Measurements from ENCODE around the gene EBI3. TPM values are rescaled to one million over a fixed set of nuclear protein-coding genes. Genes with fewer than 3 reads are reported as not detected.

The EBI3 gene
- total and polyA plus RNA-seq, 4 experiments from 2014 or later, result 0.26 TPM; not detected in 3

DNA sequence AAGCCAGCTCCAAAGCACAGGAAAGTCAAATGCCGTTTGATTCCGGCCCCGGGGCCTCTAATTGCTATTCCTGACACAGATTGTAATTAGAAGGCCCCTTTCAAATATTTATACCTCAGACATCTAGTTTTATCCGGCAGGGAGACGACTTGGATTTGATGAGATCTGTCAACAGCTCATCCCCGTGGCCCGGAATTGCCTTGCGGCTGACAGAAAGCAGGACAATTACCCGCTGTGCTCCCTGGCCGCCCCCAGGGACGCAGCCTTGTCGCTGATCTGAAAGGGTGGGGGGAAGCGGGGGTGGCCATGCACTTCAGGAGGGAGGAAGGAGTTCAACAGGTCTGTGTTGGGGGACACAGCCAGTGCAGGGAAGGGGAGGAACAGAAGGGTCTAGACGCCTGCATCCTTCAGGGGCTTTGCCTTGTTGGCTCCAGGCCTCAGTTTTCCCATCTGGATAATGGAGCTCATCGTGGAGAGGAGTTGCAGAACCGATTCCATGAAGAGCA lies 47.9 kb downstream of the EBI3 start:
- Histone ChIP-seq H3K4me1 (ENCODE audit: insufficient read depth, low read length) (no peaks in the 10 kb centered on the region), H3K4me3 (ENCODE audit: low read length in 2 of 2) (no peak overlapping the region), H3K27me3 (ENCODE audit: insufficient read depth, low read length) (peaks cover 3% of the 10 kb centered on the region), H3K9me3 (ENCODE audit: control insufficient read depth in 1 of 2, low read length in 2 of 2) (no peaks in the 10 kb centered on the region), H3K36me3 (ENCODE audit: insufficient read depth, low read length) (no peaks in the 10 kb centered on the region), H3K27ac (ENCODE audit: low read depth, low read length) (no peak overlapping the region)
- ChIA-PET POLR2A (ENCODE audit: partially characterized antibody) (interaction anchor here (1.2 kb wide), 1 partner anchor 65 kb away, joined by 4 read pairs; the partner anchor contains the start of gene MPND), CTCF (ENCODE audit: partially characterized antibody) (interaction anchor here (0.7 to 1.0 kb wide), 2 partner anchors 10 to 725 kb away, joined by 3 to 5 read pairs; no protein-coding TSS in a partner anchor)
- Mint-ChIP-seq H3K36me3 (no peaks in the 10 kb centered on the region), H3K27me3 (peaks cover 10 to 21% of the 10 kb centered on the region in 2 donors), H3K4me1 (no peaks in the 10 kb centered on the region), H3K27ac (no peak overlapping the region), H3K9me3 (no peaks in the 10 kb centered on the region), H3K4me3 (no peak overlapping the region)
- no peak for DNase-seq
- intact Hi-C loops (cut with micrococcal nuclease), result no loop called here

DNA sequence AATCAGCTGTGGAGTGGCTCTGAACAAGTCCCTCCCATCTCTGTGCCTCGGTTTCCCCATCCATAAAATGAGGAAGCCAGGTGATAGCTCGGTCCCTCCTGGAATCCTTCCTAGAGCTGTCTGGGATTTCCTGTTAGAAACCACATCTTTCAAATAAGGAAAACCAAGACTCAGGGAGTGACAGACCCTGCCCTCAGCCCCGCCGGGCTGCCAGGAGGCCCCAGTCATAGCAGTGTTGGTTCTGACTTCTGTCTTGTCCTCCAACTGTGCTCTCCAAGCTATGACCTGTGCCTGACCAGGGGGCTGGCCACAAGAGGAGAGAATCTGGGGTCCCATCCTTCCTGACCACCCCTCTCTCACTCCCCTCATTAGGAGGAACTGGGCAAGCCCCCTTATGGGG lies 48.7 kb downstream of the EBI3 start:
- no peaks in the 10 kb centered on the region for H3K4me1 Mint-ChIP-seq
- H3K27ac ChIP-seq (ENCODE audit: low read depth, low read length), result no peak overlapping the region
- H3K9me3 Mint-ChIP-seq, result no peaks in the 10 kb centered on the region
- H3K9me3 ChIP-seq (ENCODE audit: control insufficient read depth in 1 of 2, low read length in 2 of 2), result no peaks in the 10 kb centered on the region
- intact Hi-C loops (cut with micrococcal nuclease), result no loop called here
- H3K4me3 ChIP-seq (ENCODE audit: low read length in 2 of 2), result no peak overlapping the region
- no peaks in the 10 kb centered on the region for H3K4me1 ChIP-seq (ENCODE audit: insufficient read depth, low read length)
- peaks cover 13 to 23% of the 10 kb centered on the region in 2 donors for H3K27me3 Mint-ChIP-seq
- no peak for DNase-seq
- peak overlapping the region in 1 of 8 donors; percentile 61 for H3K4me3 Mint-ChIP-seq
- peaks cover 3% of the 10 kb centered on the region for H3K27me3 ChIP-seq (ENCODE audit: insufficient read depth, low read length)
- no peaks in the 10 kb centered on the region for H3K36me3 ChIP-seq (ENCODE audit: insufficient read depth, low read length)
- ChIA-PET POLR2A (ENCODE audit: partially characterized antibody) (interaction anchor here (1.2 kb wide), 1 partner anchor 65 kb away, joined by 4 read pairs; the partner anchor contains the start of gene MPND), CTCF (ENCODE audit: partially characterized antibody) (interaction anchor here (1.0 kb wide), 1 partner anchor 11 kb away, joined by 5 read pairs; no protein-coding TSS in a partner anchor)
- no peaks in the 10 kb centered on the region for H3K36me3 Mint-ChIP-seq
- no peak overlapping the region for H3K27ac Mint-ChIP-seq

DNA sequence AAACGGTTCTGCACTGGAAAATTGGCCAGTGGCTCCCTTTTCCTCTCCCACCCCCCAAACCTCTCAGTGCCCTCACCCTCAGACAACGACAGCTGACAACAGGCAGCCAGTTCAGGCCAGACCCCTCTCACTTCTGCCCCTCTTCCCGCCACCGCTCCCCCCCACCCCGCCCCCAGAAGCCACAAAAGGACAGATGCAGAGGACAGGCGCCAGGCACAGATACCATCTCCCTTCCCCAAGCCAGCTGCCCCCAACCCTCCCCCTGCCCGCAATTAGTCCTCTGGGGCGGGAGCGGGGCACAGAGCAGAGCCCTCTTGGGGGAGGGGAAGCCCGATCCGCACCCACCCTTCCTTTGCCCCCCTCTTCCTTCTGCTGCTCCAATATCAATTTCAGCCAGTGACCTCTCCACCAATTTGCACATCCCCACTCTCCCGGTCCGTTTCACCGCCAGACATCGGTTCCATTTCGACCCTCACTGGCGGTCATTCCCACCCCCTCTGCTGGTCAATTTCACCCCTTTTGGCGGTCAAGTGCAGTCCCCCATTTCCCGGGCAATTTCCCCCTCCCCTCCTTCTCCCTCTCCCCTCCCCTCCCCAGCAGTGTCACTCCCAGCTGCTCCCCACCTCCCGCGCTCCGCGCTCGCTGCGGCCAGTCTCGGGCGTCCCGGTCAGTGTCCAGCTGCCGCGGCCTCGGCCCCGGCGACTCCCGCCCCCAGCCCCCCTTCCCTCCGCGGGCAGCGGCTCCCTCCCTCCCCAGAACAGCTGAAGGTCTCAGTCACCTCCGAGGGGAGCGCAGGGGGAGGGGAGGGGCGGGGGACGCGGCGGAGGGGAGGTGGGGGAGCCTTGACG lies 49.3 kb downstream of the EBI3 start, which contains the start of gene SHD:
Gene SHD (plus strand): TSS at position 848 of the 848 bp plus-strand sequence. CDS start 798 bp downstream, outside the sequence.
- H3K9me3 Mint-ChIP-seq, result no peaks in the 10 kb centered on the region
- ChIA-PET POLR2A (ENCODE audit: partially characterized antibody) (interaction anchor here (1.2 kb wide), 1 partner anchor 64 kb away, joined by 4 read pairs; the partner anchor contains the start of gene MPND), CTCF (ENCODE audit: partially characterized antibody) (interaction anchor here (1.0 kb wide), 1 partner anchor 12 kb away, joined by 5 read pairs; no protein-coding TSS in a partner anchor)
- H3K27ac ChIP-seq (ENCODE audit: low read depth, low read length), result no peak within 1 kb of the TSS
- H3K27me3 ChIP-seq (ENCODE audit: insufficient read depth, low read length), result peaks cover 3% of the 10 kb centered on the region
- no peak within 1 kb of the TSS for H3K27ac Mint-ChIP-seq
- H3K4me1 Mint-ChIP-seq, result no peaks in the 10 kb centered on the region
- no peak within 1 kb of the TSS for H3K4me3 ChIP-seq (ENCODE audit: low read length in 2 of 2)
- peak within 1 kb of the TSS in 5 of 8 donors; percentile 16 to 61 (median 29) for H3K4me3 Mint-ChIP-seq
- no peaks in the 10 kb centered on the region for H3K36me3 ChIP-seq (ENCODE audit: insufficient read depth, low read length)
- no peaks in the 10 kb centered on the region for H3K4me1 ChIP-seq (ENCODE audit: insufficient read depth, low read length)
- no peak for DNase-seq
- H3K27me3 Mint-ChIP-seq, result peaks cover 13 to 25% of the 10 kb centered on the region in 2 donors
- intact Hi-C loops (cut with micrococcal nuclease), result no loop called here
- H3K36me3 Mint-ChIP-seq, result no peaks in the 10 kb centered on the region
- no peaks in the 10 kb centered on the region for H3K9me3 ChIP-seq (ENCODE audit: control insufficient read depth in 1 of 2, low read length in 2 of 2)

GRCh38 chr19:4279267-4279529 lies 49.9 kb downstream of the EBI3 start:
- Mint-ChIP-seq H3K4me3 (no peak overlapping the region), H3K9me3 (no peaks in the 10 kb centered on the region), H3K4me1 (no peaks in the 10 kb centered on the region), H3K27me3 (peaks cover 13 to 25% of the 10 kb centered on the region in 2 donors), H3K36me3 (no peaks in the 10 kb centered on the region), H3K27ac (no peak overlapping the region)
- Histone ChIP-seq H3K4me1 (ENCODE audit: insufficient read depth, low read length) (no peaks in the 10 kb centered on the region), H3K27me3 (ENCODE audit: insufficient read depth, low read length) (peaks cover 3% of the 10 kb centered on the region), H3K36me3 (ENCODE audit: insufficient read depth, low read length) (no peaks in the 10 kb centered on the region), H3K9me3 (ENCODE audit: control insufficient read depth in 1 of 2, low read length in 2 of 2) (no peaks in the 10 kb centered on the region), H3K27ac (ENCODE audit: low read depth, low read length) (no peak overlapping the region), H3K4me3 (ENCODE audit: low read length in 2 of 2) (no peak overlapping the region)
- ChIA-PET POLR2A (ENCODE audit: partially characterized antibody) (no interaction called here), CTCF (ENCODE audit: partially characterized antibody) (no interaction called here)
- intact Hi-C loops (cut with micrococcal nuclease), result no loop called here
- DNase-seq, result no peak

- Histone ChIP-seq H3K4me3 (ENCODE audit: low read length in 2 of 2) (no peak overlapping the region), H3K36me3 (ENCODE audit: insufficient read depth, low read length) (no peaks in the 10 kb centered on the region), H3K27ac (ENCODE audit: low read depth, low read length) (no peak overlapping the region), H3K9me3 (ENCODE audit: control insufficient read depth in 1 of 2, low read length in 2 of 2) (no peaks in the 10 kb centered on the region), H3K27me3 (ENCODE audit: insufficient read depth, low read length) (peaks cover 3% of the 10 kb centered on the region), H3K4me1 (ENCODE audit: insufficient read depth, low read length) (no peaks in the 10 kb centered on the region)
- ChIA-PET CTCF (ENCODE audit: partially characterized antibody) (no interaction called here), POLR2A (ENCODE audit: partially characterized antibody) (no interaction called here)
- H3K4me3 Mint-ChIP-seq, result peak overlapping the region in 4 of 8 donors; percentile 16 to 31 (median 24)
- peaks cover 13 to 25% of the 10 kb centered on the region in 2 donors for H3K27me3 Mint-ChIP-seq
- intact Hi-C loops (cut with micrococcal nuclease), result no loop called here
- H3K9me3 Mint-ChIP-seq, result no peaks in the 10 kb centered on the region
- H3K27ac Mint-ChIP-seq, result no peak overlapping the region
- H3K36me3 Mint-ChIP-seq, result no peaks in the 10 kb centered on the region
- DNase-seq, result no peak
- H3K4me1 Mint-ChIP-seq, result no peaks in the 10 kb centered on the region
Observed at GRCh38 chr19:4279530-4280422, 50.5 kb downstream of the EBI3 start.

DNA sequence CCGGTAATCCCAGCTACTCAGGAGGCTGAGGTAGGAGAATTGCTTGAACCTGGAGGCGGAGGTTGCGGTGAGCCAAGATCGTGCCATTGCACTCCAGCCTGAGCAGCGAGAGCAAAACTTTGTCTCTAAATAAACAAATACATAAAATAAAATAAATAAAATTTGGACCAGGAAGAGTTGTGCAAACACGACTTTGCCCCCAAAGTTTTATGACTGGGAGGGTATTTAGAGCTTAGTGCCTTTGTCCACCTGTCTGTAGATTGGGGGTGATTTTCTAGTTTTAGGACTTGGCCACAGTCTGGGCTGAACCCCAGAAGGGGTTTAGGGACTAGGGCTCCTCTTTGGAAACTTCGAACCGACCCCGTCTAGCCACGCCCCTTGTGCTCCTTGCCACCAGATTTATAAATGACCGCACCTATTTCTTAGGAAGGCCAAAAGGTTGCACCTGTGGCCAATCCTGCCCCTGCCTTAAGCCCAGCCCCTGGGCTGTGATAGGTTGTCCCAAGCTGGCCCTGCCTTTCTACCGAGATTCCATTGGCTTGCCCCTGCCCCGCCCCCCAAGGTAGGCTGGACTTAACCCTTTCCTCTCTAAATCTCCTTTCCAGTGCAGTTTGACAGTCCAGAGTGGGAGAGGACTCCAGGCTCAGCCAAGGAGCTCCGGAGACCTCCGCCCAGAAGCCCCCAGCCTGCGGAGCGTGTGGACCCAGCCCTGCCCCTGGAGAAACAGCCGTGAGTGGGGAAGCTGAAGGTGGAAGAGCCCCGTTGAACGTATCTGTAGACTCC lies 55.0 kb downstream of the EBI3 start:
- H3K9me3 Mint-ChIP-seq, result no peaks in the 10 kb centered on the region
- Histone ChIP-seq H3K9me3 (ENCODE audit: control insufficient read depth in 1 of 2, low read length in 2 of 2) (no peaks in the 10 kb centered on the region), H3K27ac (ENCODE audit: low read depth, low read length) (no peak overlapping the region), H3K4me3 (ENCODE audit: low read length in 2 of 2) (no peak overlapping the region), H3K27me3 (ENCODE audit: insufficient read depth, low read length) (peaks cover 3% of the 10 kb centered on the region), H3K36me3 (ENCODE audit: insufficient read depth, low read length) (no peaks in the 10 kb centered on the region), H3K4me1 (ENCODE audit: insufficient read depth, low read length) (no peaks in the 10 kb centered on the region)
- H3K36me3 Mint-ChIP-seq, result no peaks in the 10 kb centered on the region
- no peak overlapping the region for H3K4me3 Mint-ChIP-seq
- ChIA-PET POLR2A (ENCODE audit: partially characterized antibody) (no interaction called here), CTCF (ENCODE audit: partially characterized antibody) (interaction anchor here (0.8 kb wide), 1 partner anchor 18 kb away, joined by 4 read pairs; no protein-coding TSS in a partner anchor)
- H3K4me1 Mint-ChIP-seq, result no peaks in the 10 kb centered on the region
- intact Hi-C loops (cut with micrococcal nuclease), result no loop called here
- peaks cover 10 to 20% of the 10 kb centered on the region in 2 donors for H3K27me3 Mint-ChIP-seq
- no peak for DNase-seq
- H3K27ac Mint-ChIP-seq, result no peak overlapping the region
